Omental fat pad (tissue), 4 donors: ENCODE data around the gene OCRL. TPM values are rescaled to one million over a fixed set of nuclear protein-coding genes. Genes with fewer than 3 reads are reported as not detected.
"Not testable (repeated sequence)": the region's sequence is repeated elsewhere in the genome, so short reads cannot be mapped to it uniquely, and the experiment has no call there.

Experiments
- ATAC-seq: fragments of 150-250 bp; one replicate; pipeline ENCODE4 v1.9.1; 2016; ENCODE audit warnings: mild to moderate bottlenecking, moderate library complexity; ENCODE audit not compliant: low FRiP score
- DNase-seq: peaks from one replicate; pipeline ENCODE4 v3.0.0-alpha.2; 2019; ENCODE audit warnings: low spot score
- total RNA-seq, 4 donors: library from RNA; depleted of rRNA; stranded (reverse); fragments of >200 nt; gene quantifications; one replicate each; pipeline ENCODE4 v1.1.0, GENCODE V29; 2016
- TF ChIP-seq, protein P1 (sequence below), 3 donors: fragments of 450-650 bp; IDR thresholded peaks; one replicate each; pipeline ENCODE4 v1.5.1; 2016 to 2017; ENCODE audit warnings: antibody characterized with exemption in 3 of 3, mild to moderate bottlenecking in 3 of 3, moderate library complexity in 2 of 3

OCRL gene
- total RNA-seq, 4 donors from 2014 or later, result 12.7 to 21.8 (median 17.8) TPM

DNA sequence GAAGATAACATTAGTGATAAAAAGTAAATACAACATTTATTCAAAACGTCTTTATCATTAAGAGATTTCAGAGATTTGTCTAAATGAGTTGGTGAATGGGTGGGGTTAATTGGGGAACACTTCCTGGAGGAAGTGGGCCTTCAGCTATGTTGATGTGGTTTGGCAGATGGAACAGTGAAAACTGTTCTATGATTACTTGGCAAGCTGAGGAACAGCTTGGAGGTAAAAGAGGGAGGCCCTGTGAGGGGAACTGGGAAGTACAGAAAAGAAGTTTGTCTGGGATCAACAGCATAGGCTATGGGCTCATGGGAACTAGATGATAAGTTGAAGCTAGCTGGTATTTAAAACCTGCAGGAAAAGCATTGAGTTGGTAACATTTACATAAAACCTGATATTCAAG is 26.0 kb downstream of the OCRL start:
- DNase-seq (no peak), ATAC-seq (no peak)
- TF ChIP-seq, protein P1, sequence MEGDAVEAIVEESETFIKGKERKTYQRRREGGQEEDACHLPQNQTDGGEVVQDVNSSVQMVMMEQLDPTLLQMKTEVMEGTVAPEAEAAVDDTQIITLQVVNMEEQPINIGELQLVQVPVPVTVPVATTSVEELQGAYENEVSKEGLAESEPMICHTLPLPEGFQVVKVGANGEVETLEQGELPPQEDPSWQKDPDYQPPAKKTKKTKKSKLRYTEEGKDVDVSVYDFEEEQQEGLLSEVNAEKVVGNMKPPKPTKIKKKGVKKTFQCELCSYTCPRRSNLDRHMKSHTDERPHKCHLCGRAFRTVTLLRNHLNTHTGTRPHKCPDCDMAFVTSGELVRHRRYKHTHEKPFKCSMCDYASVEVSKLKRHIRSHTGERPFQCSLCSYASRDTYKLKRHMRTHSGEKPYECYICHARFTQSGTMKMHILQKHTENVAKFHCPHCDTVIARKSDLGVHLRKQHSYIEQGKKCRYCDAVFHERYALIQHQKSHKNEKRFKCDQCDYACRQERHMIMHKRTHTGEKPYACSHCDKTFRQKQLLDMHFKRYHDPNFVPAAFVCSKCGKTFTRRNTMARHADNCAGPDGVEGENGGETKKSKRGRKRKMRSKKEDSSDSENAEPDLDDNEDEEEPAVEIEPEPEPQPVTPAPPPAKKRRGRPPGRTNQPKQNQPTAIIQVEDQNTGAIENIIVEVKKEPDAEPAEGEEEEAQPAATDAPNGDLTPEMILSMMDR (IDR thresholded peaks at IDR 0.05), result no peak

DNA sequence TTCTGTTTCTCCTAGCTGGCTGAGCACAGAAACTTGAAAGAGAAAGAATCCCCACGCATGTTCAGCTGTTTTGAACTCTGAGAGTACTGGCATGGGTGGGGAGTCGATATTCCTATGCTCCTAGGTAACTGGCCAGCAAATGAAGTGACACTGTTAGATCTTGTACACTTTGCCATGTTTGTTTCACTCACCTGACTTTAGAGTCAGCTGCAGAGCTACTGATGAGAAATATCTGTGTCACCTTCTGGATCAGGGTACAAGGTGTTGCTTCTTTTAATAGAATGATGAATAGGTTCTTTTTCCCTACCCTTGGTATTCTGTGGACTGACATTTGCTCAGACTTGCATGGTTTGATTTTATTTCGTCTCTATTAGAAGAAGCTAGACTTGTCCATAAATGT is 28.3 kb downstream of the OCRL start:
- ATAC-seq (no peak), DNase-seq (no peak)
- TF ChIP-seq, protein P1 (IDR thresholded peaks at IDR 0.05), result no peak

DNA sequence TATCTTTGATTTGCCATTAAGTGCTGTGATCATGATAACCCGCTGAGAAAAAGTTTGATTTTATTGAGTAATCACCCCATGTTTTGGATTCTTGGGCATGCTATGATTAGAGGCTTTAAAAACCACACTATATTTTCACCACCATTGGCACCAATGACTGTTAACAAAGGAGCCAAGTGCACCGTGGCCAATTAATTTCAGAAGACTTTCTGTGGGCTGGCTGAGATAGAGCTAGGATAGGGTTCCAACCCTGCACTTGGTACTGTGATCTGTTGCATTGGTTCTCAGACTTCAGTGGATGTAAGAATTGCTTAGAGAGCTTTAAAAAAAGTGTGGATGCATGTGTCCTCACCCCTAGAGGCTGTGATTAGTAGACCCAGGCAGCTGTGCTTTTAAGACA is 32.4 kb downstream of the OCRL start:
- no peak for ATAC-seq
- DNase-seq, result no peak
- TF ChIP-seq, protein P1 (IDR thresholded peaks at IDR 0.05), result no peak

DNA sequence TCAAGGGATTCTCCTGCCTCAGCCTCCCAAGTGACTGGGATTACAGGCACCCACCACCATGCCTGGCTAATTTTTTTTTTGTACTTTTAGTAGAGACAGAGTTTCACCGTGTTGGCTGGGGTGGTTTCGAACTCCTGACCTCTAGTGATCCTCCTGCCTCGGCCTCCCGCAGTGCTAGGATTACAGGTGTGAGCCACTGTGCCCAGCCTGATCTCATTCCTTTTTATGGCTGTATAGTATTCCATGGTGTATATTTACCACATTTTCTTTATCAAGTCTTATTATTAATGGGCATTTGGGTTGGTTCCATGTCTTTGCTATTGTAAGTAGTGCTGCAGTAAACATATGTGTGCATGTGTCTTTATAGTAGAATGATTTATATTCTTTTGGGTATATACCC is 33.6 kb downstream of the OCRL start:
- not testable (repeated sequence) for ATAC-seq, DNase-seq

DNA sequence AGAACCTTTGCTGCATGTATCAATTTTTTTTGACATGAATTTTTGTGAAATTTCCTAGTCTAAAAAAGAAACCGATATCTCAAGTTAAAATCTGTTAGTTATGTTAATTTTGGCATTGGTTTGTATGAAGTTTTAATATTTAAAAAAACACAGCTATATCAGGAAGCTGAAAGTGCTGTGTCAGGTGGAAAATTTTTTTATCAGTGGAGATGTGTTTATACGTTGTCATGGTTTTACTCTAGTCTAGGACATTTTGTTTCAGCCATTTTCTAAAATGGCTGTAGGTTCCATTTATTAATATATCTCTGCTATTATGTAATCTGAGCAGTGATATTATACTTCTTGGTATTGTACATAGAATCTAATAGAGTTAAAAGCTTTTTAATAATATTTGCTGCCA is 34.2 kb downstream of the OCRL start:
- ATAC-seq (no peak), DNase-seq (no peak)
- TF ChIP-seq, protein P1 (IDR thresholded peaks at IDR 0.05), result no peak

DNA sequence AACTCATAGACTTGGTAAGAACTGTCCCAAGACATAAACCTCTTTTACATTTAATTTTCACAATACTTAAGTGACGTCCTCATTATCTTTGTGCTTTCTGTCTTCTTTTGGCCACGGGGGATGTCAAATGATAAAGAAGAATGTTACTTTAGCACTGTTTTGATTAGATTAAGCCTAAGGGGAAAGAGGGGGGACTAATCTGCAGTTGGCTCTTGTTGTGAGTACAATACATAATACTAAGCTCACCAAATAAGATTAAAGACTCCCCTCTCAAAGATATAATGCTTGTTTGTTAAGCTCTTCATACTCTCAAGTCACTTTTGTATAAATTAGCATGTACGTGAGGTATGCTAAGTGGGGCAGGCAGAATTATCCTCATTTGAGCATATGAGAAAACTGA is 36.5 kb downstream of the OCRL start:
- ATAC-seq (no peak), DNase-seq (no peak)
- TF ChIP-seq, protein P1 (IDR thresholded peaks at IDR 0.05), result no peak

DNA sequence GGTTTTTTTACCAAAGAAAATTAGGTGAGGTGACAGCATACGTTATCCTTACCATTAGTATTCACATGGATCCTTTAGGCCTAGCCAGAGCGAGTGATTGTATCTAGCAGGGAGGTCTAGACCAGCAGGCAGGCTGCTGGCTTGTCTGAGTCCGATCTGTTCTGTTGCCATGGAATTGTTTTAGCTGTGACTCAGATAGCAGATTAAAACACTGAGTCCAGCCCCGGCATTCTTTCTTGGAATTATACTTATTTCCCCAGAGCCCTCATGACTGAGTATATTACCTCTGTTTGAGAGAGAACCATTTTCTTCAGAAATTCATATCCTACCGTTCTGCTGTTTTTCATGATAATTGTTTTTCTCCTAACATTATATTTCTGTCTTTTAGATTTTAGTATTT is 37.4 kb downstream of the OCRL start:
- no peak for DNase-seq
- TF ChIP-seq, protein P1 (IDR thresholded peaks at IDR 0.05), result no peak
- peak; percentile 84 for ATAC-seq

DNA sequence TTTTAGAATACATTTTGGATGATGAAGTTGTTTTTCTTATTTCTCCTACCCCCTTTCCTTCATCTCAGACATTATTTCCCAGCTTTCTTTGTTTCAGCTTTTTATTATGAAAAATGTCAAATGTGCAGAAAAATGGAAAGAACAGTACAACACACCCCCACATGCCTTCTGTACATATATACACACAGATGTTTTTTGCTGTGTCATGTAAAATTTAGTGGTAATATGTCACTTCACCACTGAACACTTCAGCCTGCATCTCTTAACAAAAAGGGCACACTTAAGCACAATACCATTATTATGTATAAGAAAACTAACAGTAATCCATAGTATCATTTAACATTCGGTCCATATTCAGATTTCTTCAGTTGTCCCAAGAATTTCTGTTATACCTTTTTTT is 37.8 kb downstream of the OCRL start:
- no peak for ATAC-seq
- DNase-seq, result no peak
- TF ChIP-seq, protein P1 (IDR thresholded peaks at IDR 0.05), result no peak
